Measurements from ENCODE around the gene GALNT10.

Gene GALNT10

GRCh38 chr5:154277499-154277898 lies 87.0 kb downstream of the GALNT10 start:
- TF ChIP-seq CTCF (IDR thresholded peaks at IDR 0.05; ENCODE audit: low read depth, low read length), result no peak
- H3K27ac ChIP-seq, result peak overlapping the region; percentile 63; the same call in 1 of the 2 replicates

DNA sequence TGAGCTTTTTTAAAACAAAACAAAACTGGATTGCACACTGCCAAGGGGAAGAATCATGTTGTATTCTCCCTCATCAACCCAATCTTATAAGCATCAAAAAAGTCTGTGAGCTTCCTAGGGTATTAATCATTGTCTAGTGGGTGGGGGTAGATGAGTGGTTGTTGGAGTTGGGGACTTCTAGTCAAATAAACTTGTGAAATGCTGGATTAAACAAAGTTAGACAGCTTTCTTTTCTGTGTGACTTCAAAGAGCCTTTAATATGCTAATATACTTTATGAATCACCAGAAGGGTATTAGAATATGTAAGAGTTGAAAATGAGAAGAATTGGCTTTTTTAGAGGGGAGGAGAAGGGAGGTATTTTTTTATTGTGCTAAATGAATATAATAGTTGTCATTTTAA lies 87.7 kb downstream of the GALNT10 start:
- H3K4me3 ChIP-seq (ENCODE audit: low read depth, low read length), result no peak overlapping the region
- no peaks in the 10 kb centered on the region for H3K36me3 ChIP-seq
- no peaks in the 10 kb centered on the region for H3K9me3 ChIP-seq (ENCODE audit: severe bottlenecking)
- H3K27me3 ChIP-seq (ENCODE audit: insufficient read depth, low read depth, severe bottlenecking), result no peaks in the 10 kb centered on the region
- no peak for TF ChIP-seq CTCF (IDR thresholded peaks at IDR 0.05; ENCODE audit: low read depth, low read length)
- no peak for DNase-seq
- no peak overlapping the region for H3K27ac ChIP-seq

More at GRCh38 chr5:154277499-154277898, 87.0 kb downstream of the GALNT10 start:
- Histone ChIP-seq H3K36me3 (no peaks in the 10 kb centered on the region), H3K27me3 (ENCODE audit: insufficient read depth, low read depth, severe bottlenecking) (no peaks in the 10 kb centered on the region), H3K9me3 (ENCODE audit: severe bottlenecking) (no peaks in the 10 kb centered on the region), H3K4me3 (ENCODE audit: low read depth, low read length) (no peak overlapping the region)
- DNase-seq, result no peak

GRCh38 chr5:154278908-154279307 lies 88.4 kb downstream of the GALNT10 start:
- no peak for TF ChIP-seq CTCF (IDR thresholded peaks at IDR 0.05; ENCODE audit: low read depth, low read length)
- H3K9me3 ChIP-seq (ENCODE audit: severe bottlenecking), result no peaks in the 10 kb centered on the region
- no peaks in the 10 kb centered on the region for H3K27me3 ChIP-seq (ENCODE audit: insufficient read depth, low read depth, severe bottlenecking)
- no peaks in the 10 kb centered on the region for H3K36me3 ChIP-seq
- DNase-seq, result no peak
- no peak overlapping the region for H3K27ac ChIP-seq
- no peak overlapping the region for H3K4me3 ChIP-seq (ENCODE audit: low read depth, low read length)

DNA sequence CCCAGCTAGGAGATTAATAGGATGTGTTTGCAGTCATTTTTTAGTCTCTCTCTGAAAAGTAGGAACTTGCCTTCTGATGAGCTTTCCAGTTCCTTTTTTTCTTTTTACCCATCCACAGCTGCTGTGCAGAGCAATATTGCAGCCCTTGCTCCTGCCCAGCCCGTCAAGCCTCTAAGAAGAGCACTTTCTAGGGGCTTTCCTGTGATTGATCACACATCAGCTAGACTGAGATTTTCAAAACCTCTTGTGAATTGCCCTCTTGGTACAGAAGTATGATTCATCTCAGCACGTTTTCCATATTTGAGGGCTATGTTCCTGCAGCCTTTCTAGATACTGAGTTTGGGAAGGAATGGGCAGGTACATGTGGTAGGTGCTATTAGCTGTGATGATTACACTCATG lies 93.9 kb downstream of the GALNT10 start:
- Histone ChIP-seq H3K9me3 (ENCODE audit: severe bottlenecking) (no peaks in the 10 kb centered on the region), H3K27ac (no peak overlapping the region), H3K4me3 (ENCODE audit: low read depth, low read length) (no peak overlapping the region), H3K36me3 (no peaks in the 10 kb centered on the region), H3K27me3 (ENCODE audit: insufficient read depth, low read depth, severe bottlenecking) (no peaks in the 10 kb centered on the region)
- no peak for TF ChIP-seq CTCF (IDR thresholded peaks at IDR 0.05; ENCODE audit: low read depth, low read length)
- DNase-seq, result no peak

GRCh38 chr5:154285661-154286408 lies 95.3 kb downstream of the GALNT10 start:
- no peaks in the 10 kb centered on the region for H3K36me3 ChIP-seq
- H3K4me3 ChIP-seq (ENCODE audit: low read depth, low read length), result no peak overlapping the region
- H3K9me3 ChIP-seq (ENCODE audit: severe bottlenecking), result no peaks in the 10 kb centered on the region
- TF ChIP-seq CTCF (IDR thresholded peaks at IDR 0.05; ENCODE audit: low read depth, low read length), result no peak
- H3K27me3 ChIP-seq (ENCODE audit: insufficient read depth, low read depth, severe bottlenecking), result no peaks in the 10 kb centered on the region
- H3K27ac ChIP-seq, result no peak overlapping the region
- no peak for DNase-seq

DNA sequence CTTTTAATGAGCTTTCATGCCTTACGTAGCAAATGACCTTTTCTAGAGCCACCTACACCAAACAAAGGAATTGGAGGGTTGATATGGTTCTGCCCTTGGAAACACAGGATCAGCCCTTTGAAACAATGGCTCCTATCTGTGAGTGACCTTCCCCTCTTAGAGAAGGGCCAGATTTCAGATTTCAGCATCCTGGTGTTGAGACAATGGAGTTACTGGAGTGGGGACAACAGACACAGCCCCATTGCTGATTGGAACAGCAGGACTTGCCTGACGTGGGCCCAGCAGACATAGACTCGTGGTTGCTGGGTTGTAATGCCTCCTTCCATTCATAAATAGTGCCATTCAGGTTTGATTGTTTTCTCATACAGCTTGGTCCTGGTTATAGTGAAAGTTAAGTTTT lies 96.0 kb downstream of the GALNT10 start:
- no peak for TF ChIP-seq CTCF (IDR thresholded peaks at IDR 0.05; ENCODE audit: low read depth, low read length)
- no peaks in the 10 kb centered on the region for H3K9me3 ChIP-seq (ENCODE audit: severe bottlenecking)
- no peaks in the 10 kb centered on the region for H3K27me3 ChIP-seq (ENCODE audit: insufficient read depth, low read depth, severe bottlenecking)
- H3K4me3 ChIP-seq (ENCODE audit: low read depth, low read length), result no peak overlapping the region
- H3K27ac ChIP-seq, result no peak overlapping the region
- no peak for DNase-seq
- H3K36me3 ChIP-seq, result no peaks in the 10 kb centered on the region

Measured in WERI-Rb-1 (cell line).